H1 (cell line): ENCODE results near the gene SLX4IP. TPM values are rescaled to one million over a fixed set of nuclear protein-coding genes. Genes with fewer than 3 reads are reported as not detected.

Experiments
- CTCF ChIA-PET: fragments of 300-600 bp; sonication (Branson Sonifier 250); formaldehyde crosslinking; loops from one replicate; lab custom pipeline; 2021; ENCODE audit not compliant: partially characterized antibody; lab: Charles Lee
- POLR2A ChIA-PET: fragments of 300-600 bp; sonication (Branson Sonifier 250); formaldehyde crosslinking; loops from one replicate; lab custom pipeline; 2021; ENCODE audit warnings: inconsistent platforms; ENCODE audit not compliant: partially characterized antibody; lab: Charles Lee
- DNase-seq, 2 experiments: peaks; one replicate each; pipeline versions ENCODE4 v3.0.0 to v3.0.0-alpha.2; 2010 to 2022; ENCODE audit warnings: low spot score in 2 of 2, low read depth in 1 of 2, mixed read lengths in 1 of 2
- FAIRE-seq: peaks from 2 replicates; lab custom pipeline; 2011; peaks lifted over from hg19 to GRCh38; lab: Jason Lieb, UNC
- H2AFZ ChIP-seq: 2 replicates; pipeline ENCODE4 v1.8.1; 2012; ENCODE audit warnings: low read length, inconsistent platforms
- H2AK5ac ChIP-seq: 2 replicates; pipeline ENCODE4 v1.6.1; 2013; ENCODE audit warnings: low read depth, low read length
- H2BK120ac ChIP-seq: replicated peaks from 2 replicates; pipeline ENCODE3; 2013; ENCODE audit warnings: low read depth, low read length, inconsistent platforms
- H2BK12ac ChIP-seq: 2 replicates; pipeline ENCODE4 v1.6.1; 2013; ENCODE audit warnings: low read depth, low read length
- H2BK15ac ChIP-seq: 2 replicates; pipeline ENCODE4 v1.6.1; 2013; ENCODE audit warnings: low read length
- H2BK20ac ChIP-seq: 2 replicates; pipeline ENCODE4 v1.6.1; 2013; ENCODE audit warnings: low read length
- H2BK5ac ChIP-seq: 2 replicates; pipeline ENCODE4 v1.6.1; 2013; ENCODE audit warnings: low read depth, low read length
- H3K14ac ChIP-seq: 2 replicates; pipeline ENCODE4 v1.6.1; 2013; ENCODE audit warnings: inconsistent platforms; ENCODE audit not compliant: insufficient read length
- H3K18ac ChIP-seq: 2 replicates; pipeline ENCODE4 v1.6.1; 2013; ENCODE audit warnings: low read length; ENCODE audit errors: extremely low read depth
- H3K23ac ChIP-seq: 2 replicates; pipeline ENCODE4 v1.6.1; 2013; ENCODE audit warnings: inconsistent platforms; ENCODE audit not compliant: insufficient read length
- H3K23me2 ChIP-seq: 2 replicates; pipeline ENCODE4 v1.6.1; 2013; ENCODE audit warnings: low read depth, low read length
- H3K27ac ChIP-seq: 2 replicates; pipeline ENCODE4 v1.6.1; 2011; ENCODE audit warnings: low read depth, low read length, inconsistent platforms
- H3K27me3 ChIP-seq, 4 experiments: replicated peaks in 1 of 4; 1 replicate in 1 of 4; 2 replicates in 3 of 4; pipeline versions ENCODE4 v1.6.1 to v1.8.1; 2011 to 2013; ENCODE audit warnings: low read length in 3 of 4, mild to moderate bottlenecking in 3 of 4, inconsistent platforms in 2 of 4, mixed read lengths in 2 of 4, moderate library complexity in 1 of 4; ENCODE audit not compliant: control insufficient read depth in 3 of 4, insufficient read depth in 3 of 4; ENCODE audit errors: extremely low read depth in 1 of 4
- H3K36me3 ChIP-seq, 4 experiments: 2 replicates each; pipeline versions ENCODE4 v1.6.1 to v1.8.1; 2011 to 2013; ENCODE audit warnings: mild to moderate bottlenecking in 4 of 4, low read length in 3 of 4, moderate library complexity in 2 of 4, control low read depth in 1 of 4, inconsistent platforms in 1 of 4; ENCODE audit not compliant: insufficient read depth in 4 of 4, control insufficient read depth in 2 of 4
- H3K4ac ChIP-seq: replicated peaks from 2 replicates; pipeline ENCODE3; 2013; ENCODE audit warnings: low read length, low read depth, mixed read lengths, inconsistent platforms; ENCODE audit not compliant: insufficient read length
- H3K4me1 ChIP-seq, 4 experiments: replicated peaks in 1 of 4; 1 replicate in 1 of 4; 2 replicates in 3 of 4; pipeline versions ENCODE4 v1.6.1 to v1.8.1; 2011 to 2013; ENCODE audit warnings: low read length in 3 of 4, inconsistent platforms in 2 of 4, mixed read lengths in 1 of 4; ENCODE audit not compliant: insufficient read depth in 4 of 4, control insufficient read depth in 3 of 4
- H3K4me2 ChIP-seq, 2 experiments: 2 replicates each; pipeline versions ENCODE4 v1.6.1 to v1.8.1; 2011 to 2013; ENCODE audit warnings: low read depth in 2 of 2, low read length in 2 of 2, control low read depth in 1 of 2, inconsistent platforms in 1 of 2, mild to moderate bottlenecking in 1 of 2; ENCODE audit not compliant: insufficient read depth in 1 of 2
- H3K4me3 ChIP-seq, 4 experiments: fragments of 200-600, 300-600 bp in 1 of 4; sonication (generic), shearing (Covaris generic), sonication (Bioruptor Twin) in 1 of 4; 2 replicates each; pipeline versions ENCODE4 v1.5.1 to v1.8.1; 2011 to 2016; ENCODE audit warnings: low read length in 4 of 4, low read depth in 3 of 4, control low read depth in 2 of 4, inconsistent platforms in 2 of 4, mild to moderate bottlenecking in 2 of 4, mixed read lengths in 1 of 4, moderate library complexity in 1 of 4; ENCODE audit not compliant: insufficient read depth in 2 of 4; ENCODE audit errors: extremely low read depth in 1 of 4
- H3K56ac ChIP-seq: replicated peaks from 2 replicates; pipeline ENCODE3; 2013; ENCODE audit warnings: low read depth, mild to moderate bottlenecking, mixed read lengths, low read length, inconsistent platforms; ENCODE audit not compliant: insufficient read length
- H3K79me1 ChIP-seq: 2 replicates; pipeline ENCODE4 v1.6.1; 2013; ENCODE audit warnings: low read depth, low read length, control low read depth
- H3K79me2 ChIP-seq, 2 experiments: 2 replicates each; pipeline versions ENCODE4 v1.6.1 to v1.8.1; 2012 to 2013; ENCODE audit warnings: low read length in 2 of 2, mild to moderate bottlenecking in 2 of 2, inconsistent platforms in 1 of 2; ENCODE audit not compliant: insufficient read depth in 2 of 2, control insufficient read depth in 1 of 2
- H3K9ac ChIP-seq, 4 experiments: replicated peaks in 1 of 4; 1 replicate in 1 of 4; 2 replicates in 3 of 4; pipeline versions ENCODE4 v1.6.1 to v1.8.1; 2011 to 2013; ENCODE audit warnings: low read depth in 3 of 4, low read length in 3 of 4, control low read depth in 2 of 4, mild to moderate bottlenecking in 2 of 4, moderate library complexity in 2 of 4, inconsistent platforms in 1 of 4; ENCODE audit errors: extremely low read depth in 1 of 4
- H3K9me3 ChIP-seq, 2 experiments: 2 replicates each; pipeline versions ENCODE4 v1.6.1 to v1.8.1; 2012 to 2013; ENCODE audit warnings: mild to moderate bottlenecking in 2 of 2, moderate library complexity in 2 of 2, control low read depth in 1 of 2, inconsistent platforms in 1 of 2, low read depth in 1 of 2, low read length in 1 of 2, mixed read lengths in 1 of 2; ENCODE audit not compliant: insufficient read depth in 2 of 2
- H4K20me1 ChIP-seq, 2 experiments: replicated peaks in 1 of 2; 2 replicates each; pipeline versions ENCODE3 to v1.8.1; 2011 to 2013; ENCODE audit warnings: inconsistent platforms in 2 of 2, low read length in 2 of 2, mild to moderate bottlenecking in 1 of 2; ENCODE audit not compliant: insufficient read depth in 2 of 2, control insufficient read depth in 1 of 2
- H4K5ac ChIP-seq: 2 replicates; pipeline ENCODE4 v1.6.1; 2013; ENCODE audit warnings: low read length, low read depth, mixed read lengths, inconsistent platforms; ENCODE audit not compliant: insufficient read length
- H4K8ac ChIP-seq: 2 replicates; pipeline ENCODE4 v1.8.0; 2013; ENCODE audit warnings: mild to moderate bottlenecking, moderate library complexity, low read length, inconsistent platforms; ENCODE audit not compliant: insufficient read depth; ENCODE audit errors: extremely low read depth
- H4K91ac ChIP-seq: replicated peaks from 2 replicates; pipeline ENCODE3; 2013; ENCODE audit warnings: low read length, mixed read lengths, inconsistent platforms; ENCODE audit not compliant: insufficient read length
- BACH1 ChIP-seq: IDR thresholded peaks from 2 replicates; pipeline ENCODE4 v1.6.1; 2012; ENCODE audit warnings: low read length, improper control_type of control experiment
- CEBPB ChIP-seq: IDR thresholded peaks from 2 replicates; pipeline ENCODE4 v1.6.1; 2012; ENCODE audit warnings: low read depth, low read length
- GTF2F1 ChIP-seq: IDR thresholded peaks from 2 replicates; pipeline ENCODE4 v1.6.1; 2012; ENCODE audit warnings: low read depth, low read length, improper control_type of control experiment, borderline replicate concordance
- KDM4A ChIP-seq: IDR thresholded peaks from one replicate; pipeline ENCODE4 v1.7.1; 2012; ENCODE audit warnings: low read depth, mild to moderate bottlenecking, moderate library complexity, low read length, inconsistent platforms; ENCODE audit not compliant: severe bottlenecking
- POLR2A ChIP-seq, 2 experiments: IDR thresholded peaks; 1 replicate in 1 of 2; 2 replicates in 1 of 2; pipeline ENCODE4 v1.6.1; 2011; ENCODE audit warnings: low read depth in 2 of 2, low read length in 2 of 2, mild to moderate bottlenecking in 2 of 2; ENCODE audit errors: control extremely low read depth in 1 of 2
- RFX5 ChIP-seq: IDR thresholded peaks from 2 replicates; pipeline ENCODE4 v1.6.1; 2011; ENCODE audit warnings: low read depth, low read length, improper control_type of control experiment, borderline replicate concordance
- SUZ12 ChIP-seq: fragments of 200-600 bp; sonication (generic); IDR thresholded peaks from 2 replicates; pipeline ENCODE4 v1.6.1; 2012; ENCODE audit warnings: mild to moderate bottlenecking, inconsistent platforms, low read length, moderate library complexity, mixed read lengths
- TCF12 ChIP-seq: IDR thresholded peaks from 2 replicates; pipeline ENCODE4 v1.6.1; 2011; ENCODE audit warnings: low read depth, mild to moderate bottlenecking, low read length
- USF2 ChIP-seq: IDR thresholded peaks from 2 replicates; pipeline ENCODE4 v1.6.1; 2011; ENCODE audit warnings: low read length, improper control_type of control experiment
- WGBS, 2 experiments: shearing (Covaris generic) in 1 of 2; methylation state at CpG; one replicate each; pipeline versions ENCODE4 v1.1.6 to v1.1.7; 2013 to 2015; ENCODE audit warnings: low lambda C conversion rate in 2 of 2, mixed read lengths in 2 of 2, inconsistent platforms in 1 of 2, low coverage in 1 of 2, missing lambda C conversion rate in 1 of 2; ENCODE audit not compliant: insufficient replicate concordance in 2 of 2, insufficient coverage in 1 of 2, insufficient read length in 1 of 2; ENCODE audit errors: extremely low coverage in 1 of 2, missing lambda C conversion rate in 1 of 2; 5-methylcytosine and 5-hydroxymethylcytosine counted together
- polyA plus RNA-seq, 7 experiments: library from polyadenylated mRNA; depleted of rRNA in 3 of 7; stranded (reverse) in 5 of 7; unstranded in 2 of 7; fragments of >200 nt in 5 of 7; fragments of 200-250 nt in 2 of 7; gene quantifications; 1 replicate in 5 of 7; 2 replicates in 1 of 7; 4 replicates in 1 of 7; pipeline versions ENCODE4 v1.2.1 to v1.2.3, GENCODE V29; 2011 to 2013; ENCODE audit warnings: missing spikeins in 2 of 7, mixed read lengths in 2 of 7
- total RNA-seq: library from RNA; stranded (reverse); fragmentation: NEBNext Ultra II Directional; extraction: Animal tissue kit (Norgen Biotek cat#: 25700); gene quantifications from 2 replicates; pipeline ENCODE4 v1.2.1, GENCODE V29; 2021

Gene SLX4IP
- total and polyA plus RNA-seq, 2 of the 8 experiments (the other 6 are each of a cell fraction or from before 2014, with no cell fraction given), result 2.4 to 8.7 TPM

GRCh38 chr20:10665027-10665561, 230.0 kb downstream of the SLX4IP start:
- H3K4me2 ChIP-seq, result peak overlapping the region; percentile 57 to 72
- H3K18ac ChIP-seq, result peak overlapping the region; percentile 65
- FAIRE-seq, result no peak
- H2BK15ac ChIP-seq, result no peak overlapping the region
- peak overlapping the region; percentile 11; the same call in 1 of the 2 replicates for H3K27ac ChIP-seq
- peak overlapping the region in 1 of 4 experiments; percentile 43; a peak in 2 of 8 replicates for H3K4me3 ChIP-seq
- no peak for TF ChIP-seq BACH1
- TF ChIP-seq SUZ12, result no peak
- TF ChIP-seq TCF12, result no peak
- no peak for TF ChIP-seq POLR2A (IDR thresholded peaks at IDR 0.05; ENCODE audit: control extremely low read depth in 1 of 2, low read depth in 2 of 2, low read length in 2 of 2)
- no peak for TF ChIP-seq KDM4A
- TF ChIP-seq USF2, result no peak
- TF ChIP-seq RFX5, result no peak
- TF ChIP-seq GTF2F1, result no peak
- no peak for TF ChIP-seq CEBPB
- TF ChIP-seq, all 59 proteins: peak for 0
- H3K4ac ChIP-seq, result peak overlapping the region; percentile 15
- ChIA-PET CTCF (interaction anchor here (1.0 to 1.4 kb wide), 3 partner anchors 11 to 574 kb away, joined by 3 read pairs; no protein-coding TSS in a partner anchor), POLR2A (interaction anchor here (1.2 kb wide), 1 partner anchor 14 kb away, joined by 4 read pairs; no protein-coding TSS in a partner anchor)
- H3K56ac ChIP-seq, result no peak overlapping the region
- peaks cover 25 to 96% of the 10 kb centered on the region in 2 experiments for H3K79me2 ChIP-seq
- H2AFZ ChIP-seq, result no peak overlapping the region
- peaks cover 2 to 25% of the 10 kb centered on the region in 2 experiments for H4K20me1 ChIP-seq
- H3K9ac ChIP-seq, result peak overlapping the region in 1 of 4 experiments; percentile 38; a peak in 1 of 7 replicates
- no peak for DNase-seq
- H3K79me1 ChIP-seq, result peaks cover 25% of the 10 kb centered on the region
- 0 out of 2 replicates have a peak overlapping the region, but pooled peaks have one; percentile 1 for H2AK5ac ChIP-seq
- H4K8ac ChIP-seq, result no peak overlapping the region
- peaks cover 24 to 39% (median 36%) of the 10 kb centered on the region in 4 experiments for H3K4me1 ChIP-seq
- WGBS, 2 experiments, result 58% methylated on average over 7 of the region's 7 CpGs; no CpG with 5 or more reads in 1 of the 2 experiments
- H4K5ac ChIP-seq, result peak overlapping the region; percentile 23
- peak overlapping the region; percentile 80 for H2BK12ac ChIP-seq
- peak overlapping the region; percentile 1 for H2BK120ac ChIP-seq
- H3K23me2 ChIP-seq, result no peaks in the 10 kb centered on the region; the same call in 1 of the 2 replicates
- peaks cover 11 to 54% (median 26%) of the 10 kb centered on the region in 4 experiments; a peak in 7 of 8 replicates for H3K36me3 ChIP-seq
- no peaks in the 10 kb centered on the region; a peak in 1 of 4 replicates for H3K9me3 ChIP-seq
- peak overlapping the region; percentile 46; the same call in 1 of the 2 replicates for H2BK5ac ChIP-seq
- H3K23ac ChIP-seq, result no peak overlapping the region
- H3K27me3 ChIP-seq, result no peaks in the 10 kb centered on the region
- no peak overlapping the region for H3K14ac ChIP-seq
- peak overlapping the region; percentile 98 for H2BK20ac ChIP-seq
- H4K91ac ChIP-seq, result peak overlapping the region; percentile 22
